Endothelial cell of umbilical vein (primary cell): ENCODE data around the gene LDLRAD3.

Experiments used
- CTCF ChIP-seq, 2 donors: IDR thresholded peaks; 1 replicate in 1 of 2; 2 replicates in 1 of 2; pipeline ENCODE4 v1.5.1; 2011; ENCODE audit warnings: low read length in 2 of 2, mild to moderate bottlenecking in 2 of 2, moderate library complexity in 2 of 2, control low read depth in 1 of 2, inconsistent platforms in 1 of 2, low read depth in 1 of 2; ENCODE audit not compliant: insufficient read depth in 1 of 2; ENCODE audit errors: extremely low read depth in 1 of 2
- EZH2 ChIP-seq: IDR thresholded peaks from 2 replicates; pipeline ENCODE4 v1.6.1; 2012; ENCODE audit warnings: borderline replicate concordance, low read depth, mild to moderate bottlenecking, moderate library complexity, low read length, inconsistent platforms; ENCODE audit not compliant: severe bottlenecking
- FOS ChIP-seq: IDR thresholded peaks from 2 replicates; pipeline ENCODE4 v1.6.1; 2011; ENCODE audit warnings: mild to moderate bottlenecking, low read length, moderate library complexity, borderline replicate concordance; ENCODE audit not compliant: insufficient read depth
- GATA2 ChIP-seq: IDR thresholded peaks from 2 replicates; pipeline ENCODE4 v1.7.0; 2011; ENCODE audit warnings: low read depth, mild to moderate bottlenecking, moderate library complexity, mixed read lengths, low read length; ENCODE audit not compliant: insufficient read length, insufficient read depth
- MAX ChIP-seq: IDR thresholded peaks from 2 replicates; pipeline ENCODE4 v1.6.1; 2011; ENCODE audit not compliant: insufficient read depth, insufficient read length
- MYC ChIP-seq: IDR thresholded peaks from one replicate; pipeline ENCODE4 v1.6.1; 2011; ENCODE audit warnings: mild to moderate bottlenecking, low read depth, low read length
- POLR2A ChIP-seq: IDR thresholded peaks from 2 replicates; pipeline ENCODE4 v1.6.1; 2012; ENCODE audit warnings: low read depth, mild to moderate bottlenecking, control low read depth, low read length
- POLR2AphosphoS5 ChIP-seq: IDR thresholded peaks from 2 replicates; pipeline ENCODE4 v1.6.1; 2012; ENCODE audit warnings: low read depth, mild to moderate bottlenecking, control low read depth, low read length, moderate library complexity; ENCODE audit not compliant: insufficient read depth

GRCh38 chr11:36251823-36252222 is 308.0 kb downstream of the LDLRAD3 start:
- no peak for TF ChIP-seq CTCF (IDR thresholded peaks at IDR 0.05; ENCODE audit: extremely low read depth in 1 of 2, insufficient read depth in 1 of 2, low read depth in 1 of 2, low read length in 2 of 2)
- TF ChIP-seq POLR2A = no peak
- TF ChIP-seq MAX = no peak
- TF ChIP-seq FOS = no peak
- no peak for TF ChIP-seq POLR2AphosphoS5
- TF ChIP-seq MYC = no peak
- TF ChIP-seq EZH2 = no peak
- TF ChIP-seq GATA2 = no peak
